Spleen (tissue), 11 donors: Measurements from ENCODE around the gene USP36. TPM values are rescaled to one million over a fixed set of nuclear protein-coding genes. Genes with fewer than 3 reads are reported as not detected.
A peak's percentile ranks its signal among the peaks of the same experiment; 100 is the strongest.

Experiments
- DNase-seq: peaks from one replicate; pipeline ENCODE4 v3.0.0-alpha.2; 2020
- H3K27ac ChIP-seq, 8 donors: fragments of 200-600 bp; sonication (generic) in 7 of 8; 1 replicate in 4 of 8; 2 replicates in 4 of 8; pipeline versions ENCODE4 v1.5.0 to v1.8.0; 2016 to 2021; ENCODE audit warnings: inconsistent platforms in 4 of 8, mild to moderate bottlenecking in 4 of 8, moderate library complexity in 1 of 8
- H3K27me3 ChIP-seq, 7 donors: fragments of 200-600 bp; sonication (generic) in 6 of 7; replicated peaks in 1 of 7; 1 replicate in 4 of 7; 2 replicates in 3 of 7; pipeline versions ENCODE4 v1.5.0 to v1.8.0; 2016 to 2021; ENCODE audit warnings: inconsistent platforms in 3 of 7, mild to moderate bottlenecking in 1 of 7
- H3K36me3 ChIP-seq, 6 donors: fragments of 200-600 bp; sonication (generic) in 5 of 6; 1 replicate in 4 of 6; 2 replicates in 2 of 6; pipeline versions ENCODE4 v1.5.0 to v1.8.0; 2016 to 2021; ENCODE audit warnings: inconsistent platforms in 2 of 6
- H3K4me1 ChIP-seq, 6 donors: fragments of 200-600 bp; sonication (generic) in 5 of 6; 1 replicate in 3 of 6; 2 replicates in 3 of 6; pipeline versions ENCODE4 v1.5.0 to v1.8.0; 2016 to 2021; ENCODE audit warnings: inconsistent platforms in 3 of 6
- H3K4me3 ChIP-seq, 8 donors: fragments of 200-600 bp; sonication (generic) in 7 of 8; 1 replicate in 4 of 8; 2 replicates in 4 of 8; pipeline versions ENCODE4 v1.5.0 to v1.8.0; 2016 to 2021; ENCODE audit warnings: inconsistent platforms in 4 of 8, mild to moderate bottlenecking in 4 of 8, moderate library complexity in 2 of 8
- H3K9me3 ChIP-seq, 8 donors: fragments of 200-600 bp; sonication (generic) in 7 of 8; 1 replicate in 4 of 8; 2 replicates in 4 of 8; pipeline versions ENCODE4 v1.5.0 to v1.8.0; 2016 to 2021; ENCODE audit warnings: inconsistent platforms in 4 of 8
- CTCF ChIP-seq, 11 experiments: fragments of 200-600 bp in 7 of 11; fragments of 450-650 bp in 4 of 11; sonication (generic) in 4 of 11; IDR thresholded peaks in 8 of 11; conservative IDR thresholded peaks in 3 of 11; 1 replicate in 7 of 11; 2 replicates in 4 of 11; pipeline versions ENCODE4 v1.4.0 to v1.8.0; 2016 to 2021; ENCODE audit warnings: antibody characterized with exemption in 11 of 11, inconsistent platforms in 4 of 11, mild to moderate bottlenecking in 1 of 11
- POLR2A ChIP-seq, 3 donors: fragments of 450-650 bp; IDR thresholded peaks; one replicate each; pipeline ENCODE4 v1.5.1; 2017; ENCODE audit warnings: antibody characterized with exemption in 3 of 3, mild to moderate bottlenecking in 1 of 3
- POLR2AphosphoS5 ChIP-seq, 3 donors: sonication (generic); formaldehyde crosslinking; IDR thresholded peaks; one replicate each; pipeline ENCODE4 v1.5.1; 2017; ENCODE audit warnings: antibody characterized with exemption in 3 of 3
- WGBS, 5 donors: extraction: QIAGEN DNeasy Blood & Tissue Kit in 3 of 5; methylation state at CpG; one replicate each; pipeline versions ENCODE4 v1.1.5 to v1.1.7; 2013 to 2018; 5-methylcytosine and 5-hydroxymethylcytosine counted together
- intact Hi-C: fragments of 100-400 bp; cut with DNase I; formaldehyde crosslinking; loops from one replicate; pipeline ENCODE4 v1.15.0; 2023; ENCODE audit warnings: low total_unique reads
- polyA plus RNA-seq, 3 donors: library from polyadenylated mRNA; stranded (reverse); fragments of 200-250 nt; gene quantifications; one replicate each; pipeline ENCODE4 v1.2.1, GENCODE V29; 2013
- total RNA-seq, 7 donors: library from RNA; depleted of rRNA in 3 of 7; stranded (reverse); fragments of >200 nt in 3 of 7; fragmentation: NEBNext Ultra II Directional in 4 of 7; extraction: Animal tissue kit (Norgen Biotek cat#: 25700) in 4 of 7; gene quantifications; one replicate each; pipeline versions ENCODE4 v1.1.0 to v1.2.1, GENCODE V29; 2016 to 2021
- donor health status: healthy with polysubstance abuse.
- donor health status: DM: no; HTN: no; CAD: no; lungs with moderate emphysema.
- donor health status: DM: no; HTN: no; CAD: no.
- donor health status: Bipolar disorder and iron deficiency.
- donor health status: healthy.
- donor health status: DM: no; HTN: no; CAD: no.
- donor health status: DM: yes; HTN: yes; CAD: no.

Gene USP36
- total and polyA plus RNA-seq, 10 donors: 13.4 to 95.0 (median 51.6) TPM

- peaks cover 7 to 41% (median 31%) of the 10 kb centered on the region in 6 donors for H3K4me1 ChIP-seq
- intact Hi-C loops: no loop called here
- DNase-seq: no peak
- no peaks in the 10 kb centered on the region for H3K9me3 ChIP-seq
- TF ChIP-seq POLR2A (IDR thresholded peaks at IDR 0.05): no peak
- no peak for TF ChIP-seq POLR2AphosphoS5 (IDR thresholded peaks at IDR 0.05)
- TF ChIP-seq CTCF (IDR thresholded peaks at IDR 0.05 in 8 of 11, conservative IDR thresholded peaks at IDR 0.05 in 3 of 11): no peak
- 91 to 96% (median 94%) methylated on average over 3 to 4 of the region's 4 CpGs for WGBS, 5 donors
- no peak overlapping the region for H3K4me3 ChIP-seq
- no peak overlapping the region for H3K27ac ChIP-seq
- peaks cover 5 to 97% (median 87%) of the 10 kb centered on the region in 6 donors for H3K36me3 ChIP-seq
- H3K27me3 ChIP-seq: no peaks in the 10 kb centered on the region
Observed at GRCh38 chr17:78808163-78808562, 32.5 kb downstream of the USP36 start.

GRCh38 chr17:78806451-78806850 lies 34.2 kb downstream of the USP36 start:
- Histone ChIP-seq H3K9me3 (no peaks in the 10 kb centered on the region), H3K27ac (peak overlapping the region in 6 of 8 donors; percentile 31 to 73 (median 56)), H3K27me3 (no peaks in the 10 kb centered on the region), H3K4me1 (peaks cover 7 to 47% (median 38%) of the 10 kb centered on the region in 6 donors), H3K36me3 (peaks cover 0 to 97% (median 81%) of the 10 kb centered on the region in 6 donors), H3K4me3 (no peak overlapping the region)
- TF ChIP-seq POLR2AphosphoS5 (IDR thresholded peaks at IDR 0.05) (peak; percentile 10 to 73 (median 56)), CTCF (IDR thresholded peaks at IDR 0.05 in 8 of 11, conservative IDR thresholded peaks at IDR 0.05 in 3 of 11) (peak in 6 of 11 experiments; percentile 15 to 33 (median 27)), POLR2A (IDR thresholded peaks at IDR 0.05) (no peak)
- WGBS, 5 donors: 41 to 52% (median 50%) methylated on average over 9 of the region's 9 CpGs
- intact Hi-C loops: no loop called here
- DNase-seq: peak; percentile 88

- H3K27me3 ChIP-seq: no peaks in the 10 kb centered on the region
- 75 to 83% (median 81%) methylated on average over 14 of the region's 14 CpGs for whole genome bisulfite sequencing, 5 donors
- TF ChIP-seq CTCF (IDR thresholded peaks at IDR 0.05 in 8 of 11, conservative IDR thresholded peaks at IDR 0.05 in 3 of 11) (no peak), POLR2AphosphoS5 (IDR thresholded peaks at IDR 0.05) (peak in 1 of 3 donors; percentile 19)
- intact Hi-C loops: no loop called here
- H3K27ac ChIP-seq: peak overlapping the region in 6 of 8 donors; percentile 23 to 73 (median 47)
- no peak overlapping the region for H3K4me3 ChIP-seq
- no peak for DNase-seq
- peaks cover 0 to 97% (median 70%) of the 10 kb centered on the region in 6 donors for H3K36me3 ChIP-seq
- peaks cover 7 to 58% (median 38%) of the 10 kb centered on the region in 6 donors for H3K4me1 ChIP-seq
- no peaks in the 10 kb centered on the region for H3K9me3 ChIP-seq
Observed at GRCh38 chr17:78805301-78805700, 35.3 kb downstream of the USP36 start.

- intact Hi-C loops: no loop called here
- TF ChIP-seq CTCF (IDR thresholded peaks at IDR 0.05 in 8 of 11, conservative IDR thresholded peaks at IDR 0.05 in 3 of 11) (no peak), POLR2A (IDR thresholded peaks at IDR 0.05) (no peak), POLR2AphosphoS5 (IDR thresholded peaks at IDR 0.05) (no peak)
- Histone ChIP-seq H3K27ac (peak overlapping the region in 6 of 8 donors; percentile 23 to 73 (median 42)), H3K4me3 (no peak overlapping the region), H3K4me1 (peaks cover 7 to 62% (median 38%) of the 10 kb centered on the region in 6 donors), H3K9me3 (no peaks in the 10 kb centered on the region), H3K27me3 (no peaks in the 10 kb centered on the region), H3K36me3 (peaks cover 0 to 97% (median 67%) of the 10 kb centered on the region in 6 donors)
- no peak for DNase-seq
- 64 to 82% (median 76%) methylated on average over 11 of the region's 11 CpGs for WGBS, 5 donors
Observed at GRCh38 chr17:78804777-78805176, 35.8 kb downstream of the USP36 start.
